Motor neuron (in vitro differentiated cells): ENCODE data around the gene LORICRIN. TPM values are rescaled to one million over a fixed set of nuclear protein-coding genes. Genes with fewer than 3 reads are reported as not detected.

Experiments used
- ATAC-seq, 8 experiments: fragments of 200-7000 bp; cut with Tn5 transposase; replicated peaks in 6 of 8; 2 replicates each; pipeline ENCODE4 v1.8.0; 2021; ENCODE audit warnings: mild to moderate bottlenecking in 8 of 8, moderate library complexity in 8 of 8
- H3K27ac ChIP-seq, 2 donors: fragments of 250-450 bp; sonication (Bioruptor Pico); 2 replicates each; pipeline ENCODE4 v1.9.0; 2021; ENCODE audit warnings: antibody characterized with exemption in 2 of 2, mild to moderate bottlenecking in 2 of 2, moderate library complexity in 1 of 2
- H3K4me1 ChIP-seq, 2 donors: fragments of 250-450 bp; sonication (Bioruptor Pico); replicated peaks in 1 of 2; 2 replicates each; pipeline ENCODE4 v1.6.1; 2021; ENCODE audit warnings: antibody characterized with exemption in 2 of 2, mild to moderate bottlenecking in 2 of 2, moderate library complexity in 1 of 2
- H3K4me3 ChIP-seq, 5 donors: fragments of 250-450 bp; sonication (Bioruptor Pico); 2 replicates each; pipeline ENCODE4 v1.9.0; 2021; ENCODE audit warnings: antibody characterized with exemption in 5 of 5, mild to moderate bottlenecking in 5 of 5, moderate library complexity in 4 of 5
- WGBS, 10 experiments: fragments of 450-650 bp; shearing (Covaris generic); methylation state at CpG; one replicate each; pipeline ENCODE4 v1.0.0; 2022; 5-methylcytosine and 5-hydroxymethylcytosine counted together
- in situ Hi-C, 9 experiments: fragments of 400-800 bp; cut with MboI; loops; one replicate each; pipeline ENCODE4 v1.15.0; 2021; ENCODE audit warnings: low sequenced_read_pairs in 9 of 9, low pct_unique_long_range_greater_than_20kb in 2 of 9; ENCODE audit not compliant: unreplicated experiment in 9 of 9
- total RNA-seq, 8 experiments: library from RNA; unstranded; fragments of 300-600 nt; gene quantifications; 2 replicates each; pipeline versions ENCODE4 v1.2.3 to v1.2.4, GENCODE V29; 2022

The LORICRIN gene
- total RNA-seq, 8 experiments from 2014 or later: 0.21 TPM; not detected in 7

GRCh38 chr1:153291514-153291913, 32.0 kb downstream of the LORICRIN start:
- H3K27ac ChIP-seq: no peak overlapping the region
- in situ Hi-C loops: no loop called here
- ATAC-seq: no peak
- no peaks in the 10 kb centered on the region for H3K4me1 ChIP-seq
- WGBS, 10 experiments: 42 to 92% (median 68%) methylated on average over 3 to 5 of the region's 5 CpGs; no CpG with 5 or more reads in 3 of the 10 experiments
- no peak overlapping the region for H3K4me3 ChIP-seq

GRCh38 chr1:153292185-153292584, 32.7 kb downstream of the LORICRIN start:
- in situ Hi-C loops: no loop called here
- Histone ChIP-seq H3K27ac (no peak overlapping the region), H3K4me1 (no peaks in the 10 kb centered on the region), H3K4me3 (no peak overlapping the region)
- ATAC-seq: peak in 2 of 8 experiments; percentile 31 to 69
- 0 to 92% (median 55%) methylated on average over 1 to 7 of the region's 8 CpGs; no CpG with 5 or more reads in 4 of the 10 experiments for WGBS, 10 experiments

GRCh38 chr1:153292740-153293479, 33.4 kb downstream of the LORICRIN start:
- H3K4me3 ChIP-seq: no peak overlapping the region
- no peak overlapping the region for H3K27ac ChIP-seq
- no peaks in the 10 kb centered on the region for H3K4me1 ChIP-seq
- WGBS, 10 experiments: 50 to 88% (median 68%) methylated on average over 2 to 17 of the region's 25 CpGs; no CpG with 5 or more reads in 2 of the 10 experiments
- in situ Hi-C loops: no loop called here
- ATAC-seq: peak in 2 of 8 experiments; percentile 44 to 58

GRCh38 chr1:153293480-153293775, 33.9 kb downstream of the LORICRIN start:
- Histone ChIP-seq H3K27ac (no peak overlapping the region), H3K4me3 (no peak overlapping the region), H3K4me1 (no peaks in the 10 kb centered on the region)
- ATAC-seq: no peak
- WGBS, 10 experiments: 67 to 92% (median 78%) methylated on average over 1 to 6 of the region's 7 CpGs; no CpG with 5 or more reads in 5 of the 10 experiments
- in situ Hi-C loops: no loop called here

GRCh38 chr1:153293851-153294250, 34.4 kb downstream of the LORICRIN start:
- no peak for ATAC-seq
- H3K4me3 ChIP-seq: no peak overlapping the region
- in situ Hi-C loops: no loop called here
- 30 to 100% (median 68%) methylated on average over 1 to 8 of the region's 9 CpGs; no CpG with 5 or more reads in 4 of the 10 experiments for WGBS, 10 experiments
- no peak overlapping the region for H3K27ac ChIP-seq
- no peaks in the 10 kb centered on the region for H3K4me1 ChIP-seq

GRCh38 chr1:153302308-153302707, 42.8 kb downstream of the LORICRIN start:
- H3K27ac ChIP-seq: no peak overlapping the region
- no peak overlapping the region for H3K4me3 ChIP-seq
- in situ Hi-C loops: no loop called here
- 0 to 93% (median 65%) methylated on average over 1 to 5 of the region's 5 CpGs; no CpG with 5 or more reads in 1 of the 10 experiments for WGBS, 10 experiments
- peak in 1 of 8 experiments; percentile 52 for ATAC-seq
- no peaks in the 10 kb centered on the region for H3K4me1 ChIP-seq

GRCh38 chr1:153305682-153306081, 46.2 kb downstream of the LORICRIN start:
- no peak overlapping the region for H3K4me3 ChIP-seq
- no peaks in the 10 kb centered on the region for H3K4me1 ChIP-seq
- 48 to 100% (median 82%) methylated on average over 1 to 6 of the region's 6 CpGs; no CpG with 5 or more reads in 1 of the 10 experiments for whole genome bisulfite sequencing, 10 experiments
- no peak overlapping the region for H3K27ac ChIP-seq
- no peak for ATAC-seq
- in situ Hi-C loops: no loop called here

GRCh38 chr1:153306303-153307220, 47.1 kb downstream of the LORICRIN start:
- in situ Hi-C loops: no loop called here
- WGBS, 10 experiments: 24 to 79% (median 58%) methylated on average over 4 to 17 of the region's 22 CpGs; no CpG with 5 or more reads in 1 of the 10 experiments

GRCh38 chr1:153307221-153307600, 47.7 kb downstream of the LORICRIN start:
- H3K4me1 ChIP-seq: no peaks in the 10 kb centered on the region
- WGBS, 10 experiments: 0 to 72% methylated on average over 1 to 7 of the region's 10 CpGs; no CpG with 5 or more reads in 8 of the 10 experiments
- no peak overlapping the region for H3K4me3 ChIP-seq
- ATAC-seq: no peak
- no peak overlapping the region for H3K27ac ChIP-seq
- in situ Hi-C loops: no loop called here

More at GRCh38 chr1:153306303-153307220, 47.1 kb downstream of the LORICRIN start:
- ATAC-seq: no peak
- no peak overlapping the region for H3K27ac ChIP-seq
- H3K4me1 ChIP-seq: no peaks in the 10 kb centered on the region
- H3K4me3 ChIP-seq: no peak overlapping the region

GRCh38 chr1:153308540-153308939, 49.1 kb downstream of the LORICRIN start:
- no peak for ATAC-seq
- Histone ChIP-seq H3K27ac (no peak overlapping the region), H3K4me3 (no peak overlapping the region), H3K4me1 (no peaks in the 10 kb centered on the region)
- WGBS, 10 experiments: 60 to 86% (median 78%) methylated on average over 1 to 2 of the region's 2 CpGs; no CpG with 5 or more reads in 7 of the 10 experiments
- in situ Hi-C loops: no loop called here

GRCh38 chr1:153309441-153309840, 50.0 kb downstream of the LORICRIN start:
- no peak for ATAC-seq
- WGBS, 10 experiments: 38 to 73% (median 43%) methylated on average over 1 to 2 of the region's 2 CpGs; no CpG with 5 or more reads in 7 of the 10 experiments
- in situ Hi-C loops: no loop called here
- Histone ChIP-seq H3K27ac (no peak overlapping the region), H3K4me1 (no peaks in the 10 kb centered on the region), H3K4me3 (no peak overlapping the region)

GRCh38 chr1:153310526-153310925, 51.0 kb downstream of the LORICRIN start:
- WGBS, 10 experiments: 0 to 66% (median 29%) methylated on average over 1 to 7 of the region's 7 CpGs
- in situ Hi-C loops: no loop called here
- Histone ChIP-seq H3K27ac (no peak overlapping the region), H3K4me3 (no peak overlapping the region), H3K4me1 (no peaks in the 10 kb centered on the region)
- ATAC-seq: no peak
